Stomach (tissue), 9 donors: ENCODE measurements around the gene MYO16. TPM values are rescaled to one million over a fixed set of nuclear protein-coding genes. Genes with fewer than 3 reads are reported as not detected.

ENCODE experiments used
- DNase-seq, 2 donors: peaks; one replicate each; pipeline versions ENCODE4 v3.0.0 to v3.0.0-alpha.2; 2013 to 2019
- H3K27ac ChIP-seq, 5 donors: fragments of 200-600 bp in 4 of 5; sonication (generic) in 4 of 5; one replicate each; pipeline ENCODE4 v1.5.1; 2013 to 2019; ENCODE audit warnings: mild to moderate bottlenecking in 1 of 5, moderate library complexity in 1 of 5
- H3K27me3 ChIP-seq, 3 donors: fragments of 200-600 bp; sonication (generic); one replicate each; pipeline ENCODE4 v1.5.1; 2017 to 2019; ENCODE audit warnings: mixed run types in 1 of 3
- H3K36me3 ChIP-seq, 4 donors: fragments of 200-600 bp; sonication (generic); 1 replicate in 3 of 4; 2 replicates in 1 of 4; pipeline ENCODE4 v1.5.1; 2016 to 2019
- H3K4me1 ChIP-seq, 4 donors: fragments of 200-600 bp; sonication (generic); one replicate each; pipeline ENCODE4 v1.5.1; 2016 to 2019
- H3K4me3 ChIP-seq, 4 donors: fragments of 200-600 bp; sonication (generic) in 3 of 4; one replicate each; pipeline ENCODE4 v1.5.1; 2016 to 2019; ENCODE audit warnings: mild to moderate bottlenecking in 1 of 4
- H3K9me3 ChIP-seq, 4 donors: fragments of 200-600 bp; sonication (generic); one replicate each; pipeline ENCODE4 v1.5.1; 2016 to 2019
- EP300 ChIP-seq: sonication (generic); formaldehyde crosslinking; IDR thresholded peaks from one replicate; pipeline ENCODE4 v1.6.1; 2017; ENCODE audit warnings: antibody characterized with exemption
- POLR2A ChIP-seq, 4 donors: fragments of 450-650 bp; IDR thresholded peaks; one replicate each; pipeline ENCODE4 v1.6.1; 2016; ENCODE audit warnings: antibody characterized with exemption in 4 of 4, control low read depth in 2 of 4, mild to moderate bottlenecking in 1 of 4, moderate library complexity in 1 of 4
- POLR2AphosphoS5 ChIP-seq, 3 donors: sonication (generic); formaldehyde crosslinking; IDR thresholded peaks; one replicate each; pipeline ENCODE4 v1.6.1; 2016; ENCODE audit warnings: antibody characterized with exemption in 3 of 3
- WGBS, 5 donors: extraction: QIAGEN DNeasy Blood & Tissue Kit in 3 of 5; methylation state at CpG; one replicate each; pipeline versions ENCODE4 v1.1.5 to v1.1.7; 2013 to 2018; 5-methylcytosine and 5-hydroxymethylcytosine counted together
- intact Hi-C: fragments of 100-400 bp; cut with DNase I; formaldehyde crosslinking; loops from one replicate; pipeline ENCODE4 v1.15.1; 2023; ENCODE audit warnings: low total_unique reads
- polyA plus RNA-seq, 3 donors: library from polyadenylated mRNA; stranded (reverse); fragments of 200-250 nt; gene quantifications; one replicate each; pipeline ENCODE4 v1.2.3, GENCODE V29; 2013
- total RNA-seq, 5 donors: library from RNA; depleted of rRNA; stranded (reverse); fragments of >200 nt; gene quantifications; one replicate each; pipeline versions ENCODE4 v1.1.0 to v1.2.3, GENCODE V29; 2014 to 2016
- TF ChIP-seq, protein P1 (sequence below), 7 experiments: fragments of 450-650 bp in 4 of 7; fragments of 200-600 bp in 3 of 7; sonication (generic) in 3 of 7; IDR thresholded peaks; one replicate each; pipeline ENCODE4 v1.5.1; 2016 to 2019; ENCODE audit warnings: antibody characterized with exemption in 7 of 7, control low read depth in 2 of 7, mild to moderate bottlenecking in 1 of 7
- donor health status: healthy with polysubstance abuse.
- donor health status: Bipolar disorder and iron deficiency.
- donor health status: healthy.

Gene MYO16
- total and polyA plus RNA-seq, 8 donors: under 0.01 to 1.8 (median 0.15) TPM; not detected in 3

DNA sequence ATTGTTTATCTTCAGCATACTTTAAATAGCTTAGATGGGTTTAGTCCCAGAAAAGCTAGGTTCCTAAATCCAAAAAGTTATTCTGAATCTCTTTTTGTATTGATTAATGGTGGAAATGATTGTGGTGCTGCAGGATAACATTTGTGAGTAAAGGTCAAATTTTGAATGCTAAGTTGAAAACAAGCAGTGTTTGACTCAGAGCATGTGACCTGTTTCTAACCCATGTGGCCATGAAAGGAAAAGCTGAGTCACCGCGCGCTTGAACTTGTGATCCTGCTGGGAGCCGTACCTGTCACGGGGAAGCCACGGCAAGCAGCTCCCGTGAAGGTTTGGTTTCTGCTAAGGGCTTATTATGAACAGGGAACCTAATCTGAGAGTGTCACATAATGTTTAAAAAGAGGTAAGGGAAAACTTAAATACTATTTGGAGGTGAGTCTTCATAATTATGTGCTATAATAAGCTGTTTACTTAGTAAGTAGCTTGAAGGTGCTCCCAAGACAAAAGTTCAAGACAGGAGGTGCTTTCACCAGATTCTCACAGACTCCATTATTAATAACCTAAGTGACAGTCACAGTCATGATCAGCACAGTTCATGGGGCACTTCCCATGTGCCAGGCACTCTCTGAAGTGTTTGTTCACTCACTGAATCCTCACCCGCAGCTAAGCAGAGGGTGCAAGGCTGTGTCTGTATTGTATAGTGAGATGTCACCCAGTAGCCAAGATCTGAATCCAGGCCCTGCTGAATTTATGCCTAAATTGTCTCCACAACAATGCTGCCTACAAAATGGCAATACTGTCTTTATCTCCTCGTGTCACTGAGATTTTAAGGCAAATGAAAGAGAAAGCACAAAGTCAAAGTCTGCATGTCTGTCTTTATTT is 286.5 kb downstream of the MYO16 start:
- peaks cover 10 to 41% (median 24%) of the 10 kb centered on the region in 4 donors for H3K4me1 ChIP-seq
- H3K9me3 ChIP-seq: no peaks in the 10 kb centered on the region
- H3K27ac ChIP-seq: peak overlapping the region; percentile 74 to 90 (median 83)
- WGBS, 5 donors: 11 to 19% (median 12%) methylated on average over 9 of the region's 9 CpGs
- no peaks in the 10 kb centered on the region for H3K27me3 ChIP-seq
- TF ChIP-seq EP300 (no peak), POLR2AphosphoS5 (IDR thresholded peaks at IDR 0.05) (peak; percentile 85 to 96 (median 92))
- intact Hi-C loops: no loop called here
- no peaks in the 10 kb centered on the region for H3K36me3 ChIP-seq
- peak overlapping the region in 2 of 4 donors; percentile 7 to 25 for H3K4me3 ChIP-seq
- peak; percentile 95 for DNase-seq

DNA sequence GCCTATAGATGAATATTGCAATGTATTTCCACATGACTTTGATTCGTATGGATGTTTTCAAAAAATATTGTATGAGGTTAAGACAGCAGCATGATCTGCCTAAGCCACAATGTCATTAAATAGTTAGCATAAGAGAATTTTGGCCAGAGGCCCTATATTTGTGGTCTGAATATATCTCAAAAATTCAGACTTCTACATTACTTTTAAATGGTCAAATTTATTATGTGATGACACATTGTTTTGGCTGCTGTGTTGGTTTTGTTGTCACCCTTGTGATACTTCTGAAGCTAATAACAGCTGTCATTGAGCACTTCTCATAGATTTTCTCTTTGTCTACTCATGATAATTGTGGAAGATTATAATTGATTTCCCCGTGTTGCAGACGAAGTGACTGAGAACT is 288.2 kb downstream of the MYO16 start:
- no peak for TF ChIP-seq EP300

DNA sequence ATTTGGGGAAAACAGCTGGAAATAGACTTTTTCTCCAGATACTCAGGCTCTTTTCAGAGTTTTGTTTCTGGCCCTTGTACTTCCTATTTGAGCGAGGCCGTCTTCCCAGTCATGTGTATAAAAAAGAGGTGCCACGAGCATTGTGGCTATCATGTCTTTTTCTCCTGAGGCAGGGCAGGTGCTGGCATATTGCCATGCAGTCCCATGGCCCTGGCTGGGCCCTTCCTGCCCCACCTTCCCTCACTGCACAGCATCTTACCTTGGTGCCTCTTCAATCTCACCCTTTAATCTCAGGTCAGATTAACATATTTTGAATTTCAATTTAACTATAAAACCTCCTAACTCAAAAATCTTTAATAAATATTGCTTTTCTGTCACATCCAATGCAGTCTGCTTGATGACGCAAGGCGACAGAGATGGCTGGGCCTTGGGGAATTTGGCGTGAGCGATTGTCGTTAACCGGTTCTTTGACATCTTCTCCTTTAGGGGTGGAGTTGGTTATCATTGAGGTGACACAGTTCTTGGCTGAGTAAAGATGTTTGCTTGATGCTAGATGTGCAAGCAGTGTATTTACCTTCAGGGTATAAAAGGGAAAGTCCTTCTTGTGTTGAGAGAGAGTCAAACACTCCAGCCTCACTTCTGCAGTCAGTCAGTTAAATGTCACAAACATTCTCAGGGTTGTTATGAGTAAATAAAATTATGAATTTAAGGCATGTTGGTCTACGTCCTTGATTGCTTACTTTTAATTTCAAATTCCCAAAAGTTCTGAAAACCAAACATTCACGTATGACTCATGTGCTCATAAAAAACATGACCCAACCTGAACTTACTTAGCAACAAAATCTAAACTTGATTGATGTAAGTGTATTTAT is 289.9 kb downstream of the MYO16 start:
- H3K27me3 ChIP-seq: no peaks in the 10 kb centered on the region
- TF ChIP-seq EP300 (no peak), POLR2A (IDR thresholded peaks at IDR 0.05) (no peak), POLR2AphosphoS5 (IDR thresholded peaks at IDR 0.05) (no peak)
- TF ChIP-seq, protein P1, sequence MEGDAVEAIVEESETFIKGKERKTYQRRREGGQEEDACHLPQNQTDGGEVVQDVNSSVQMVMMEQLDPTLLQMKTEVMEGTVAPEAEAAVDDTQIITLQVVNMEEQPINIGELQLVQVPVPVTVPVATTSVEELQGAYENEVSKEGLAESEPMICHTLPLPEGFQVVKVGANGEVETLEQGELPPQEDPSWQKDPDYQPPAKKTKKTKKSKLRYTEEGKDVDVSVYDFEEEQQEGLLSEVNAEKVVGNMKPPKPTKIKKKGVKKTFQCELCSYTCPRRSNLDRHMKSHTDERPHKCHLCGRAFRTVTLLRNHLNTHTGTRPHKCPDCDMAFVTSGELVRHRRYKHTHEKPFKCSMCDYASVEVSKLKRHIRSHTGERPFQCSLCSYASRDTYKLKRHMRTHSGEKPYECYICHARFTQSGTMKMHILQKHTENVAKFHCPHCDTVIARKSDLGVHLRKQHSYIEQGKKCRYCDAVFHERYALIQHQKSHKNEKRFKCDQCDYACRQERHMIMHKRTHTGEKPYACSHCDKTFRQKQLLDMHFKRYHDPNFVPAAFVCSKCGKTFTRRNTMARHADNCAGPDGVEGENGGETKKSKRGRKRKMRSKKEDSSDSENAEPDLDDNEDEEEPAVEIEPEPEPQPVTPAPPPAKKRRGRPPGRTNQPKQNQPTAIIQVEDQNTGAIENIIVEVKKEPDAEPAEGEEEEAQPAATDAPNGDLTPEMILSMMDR (IDR thresholded peaks at IDR 0.05): no peak
- H3K4me3 ChIP-seq: no peak overlapping the region
- WGBS, 5 donors: 61 to 74% (median 72%) methylated on average over 11 of the region's 11 CpGs
- intact Hi-C loops: no loop called here
- no peak for DNase-seq
- peak overlapping the region in 2 of 5 donors; percentile 36 to 48 for H3K27ac ChIP-seq
- peaks cover 10 to 43% (median 23%) of the 10 kb centered on the region in 4 donors for H3K4me1 ChIP-seq
- no peaks in the 10 kb centered on the region for H3K36me3 ChIP-seq
- no peaks in the 10 kb centered on the region for H3K9me3 ChIP-seq

More for the DNA sequence above, 288.2 kb downstream of the MYO16 start:
- Histone ChIP-seq H3K27me3 (no peaks in the 10 kb centered on the region), H3K4me3 (no peak overlapping the region), H3K4me1 (peaks cover 10 to 45% (median 24%) of the 10 kb centered on the region in 4 donors), H3K27ac (peak overlapping the region in 2 of 5 donors; percentile 83 to 89), H3K9me3 (no peaks in the 10 kb centered on the region), H3K36me3 (no peaks in the 10 kb centered on the region)
- intact Hi-C loops: no loop called here
- WGBS, 5 donors: 50 to 83% (median 68%) methylated on average over 3 of the region's 3 CpGs
- no peak for DNase-seq

DNA sequence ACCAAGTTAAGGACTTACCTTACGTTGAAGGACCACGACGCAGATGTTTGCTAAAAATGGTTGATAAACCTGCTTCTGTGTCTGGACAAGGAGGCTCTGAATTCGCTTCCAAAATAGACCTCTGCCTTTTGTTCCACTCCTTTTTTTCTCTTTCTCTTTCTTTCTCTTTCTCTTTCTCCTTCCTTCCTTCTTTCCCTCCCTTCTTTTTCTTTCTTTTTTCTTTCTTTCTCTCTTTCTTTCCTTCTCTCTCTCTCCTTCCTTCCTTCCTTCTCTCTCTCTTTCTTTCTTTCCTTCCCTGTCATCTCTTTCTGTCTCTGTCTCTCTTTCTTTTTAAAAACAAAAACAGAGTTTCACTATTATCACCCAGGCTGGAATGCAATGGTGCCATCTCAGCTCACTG is 290.7 kb downstream of the MYO16 start:
- DNase-seq: no peak

More for the DNA sequence above, 290.7 kb downstream of the MYO16 start:
- TF ChIP-seq POLR2AphosphoS5 (IDR thresholded peaks at IDR 0.05) (no peak), POLR2A (IDR thresholded peaks at IDR 0.05) (no peak), EP300 (no peak)
- TF ChIP-seq, protein P1 (IDR thresholded peaks at IDR 0.05): no peak
- no peaks in the 10 kb centered on the region for H3K27me3 ChIP-seq
- no peaks in the 10 kb centered on the region for H3K36me3 ChIP-seq
- H3K27ac ChIP-seq: peak overlapping the region in 1 of 5 donors; percentile 5
- H3K9me3 ChIP-seq: no peaks in the 10 kb centered on the region
- 59 to 69% (median 61%) methylated on average over 4 of the region's 4 CpGs for WGBS, 5 donors
- intact Hi-C loops: no loop called here
- H3K4me1 ChIP-seq: peaks cover 9 to 34% (median 20%) of the 10 kb centered on the region in 4 donors
- H3K4me3 ChIP-seq: no peak overlapping the region
